SK-N-MC (cell line): ENCODE results near the gene MTUS2.

ENCODE experiments used
- DNase-seq: peaks from one replicate; pipeline ENCODE4 v3.0.0-alpha.2; 2011; ENCODE audit warnings: low read depth, low spot score
- H3K27ac ChIP-seq: fragments of 200-600 bp; sonication (generic); 2 replicates; pipeline ENCODE4 v1.5.1; 2016; ENCODE audit warnings: mixed run types
- H3K36me3 ChIP-seq: fragments of 200-600 bp; sonication (generic); 2 replicates; pipeline ENCODE4 v1.6.1; 2017; ENCODE audit warnings: antibody characterized with exemption, low read length, mixed read lengths; ENCODE audit not compliant: insufficient read depth
- H3K4me3 ChIP-seq: fragments of 200-600 bp; sonication (generic); 2 replicates; pipeline ENCODE4 v1.5.1; 2016
- H3K9ac ChIP-seq: fragments of 200-600 bp; sonication (generic); 2 replicates; pipeline ENCODE4 v1.8.0; 2017; ENCODE audit warnings: mixed run types, mixed read lengths; ENCODE audit not compliant: insufficient read length
- H3K9me3 ChIP-seq: fragments of 200-600 bp; sonication (generic); 2 replicates; pipeline ENCODE4 v1.6.1; 2017; ENCODE audit warnings: low read depth, mild to moderate bottlenecking, antibody characterized with exemption, low read length, moderate library complexity, mixed read lengths
- EZH2 ChIP-seq: fragments of 200-600 bp; sonication (generic); IDR thresholded peaks from one replicate; pipeline ENCODE4 v1.6.1; 2017; ENCODE audit warnings: antibody characterized with exemption
- FOXP2 ChIP-seq: optimal IDR thresholded peaks from 2 replicates; pipeline ENCODE3; 2011; ENCODE audit warnings: mild to moderate bottlenecking, moderate library complexity; ENCODE audit not compliant: insufficient read depth; ENCODE audit errors: extremely low read length, control extremely low read depth
- POLR2AphosphoS5 ChIP-seq: IDR thresholded peaks from 2 replicates; pipeline ENCODE4 v1.6.1; 2012; ENCODE audit warnings: mild to moderate bottlenecking, low read depth, low read length, borderline replicate concordance

The MTUS2 gene

GRCh38 chr13:29438769-29439168, 618.6 kb downstream of the MTUS2 start:
- Histone ChIP-seq H3K9ac (no peak overlapping the region), H3K36me3 (no peaks in the 10 kb centered on the region), H3K9me3 (no peaks in the 10 kb centered on the region)

GRCh38 chr13:29439601-29440388, 619.7 kb downstream of the MTUS2 start:
- H3K27ac ChIP-seq, result no peak overlapping the region
- H3K9me3 ChIP-seq, result no peaks in the 10 kb centered on the region
- DNase-seq, result no peak
- TF ChIP-seq POLR2AphosphoS5 (no peak), FOXP2 (no peak), EZH2 (no peak)
- no peaks in the 10 kb centered on the region for H3K36me3 ChIP-seq
- H3K4me3 ChIP-seq, result no peak overlapping the region
- H3K9ac ChIP-seq, result no peak overlapping the region

More at GRCh38 chr13:29438769-29439168, 618.6 kb downstream of the MTUS2 start:
- H3K27ac ChIP-seq, result no peak overlapping the region
- no peak overlapping the region for H3K4me3 ChIP-seq
- no peak for DNase-seq
- TF ChIP-seq EZH2, result no peak
- TF ChIP-seq FOXP2, result no peak
- no peak for TF ChIP-seq POLR2AphosphoS5

GRCh38 chr13:29441306-29441705, 621.2 kb downstream of the MTUS2 start:
- Histone ChIP-seq H3K27ac (no peak overlapping the region), H3K9me3 (no peaks in the 10 kb centered on the region), H3K4me3 (no peak overlapping the region), H3K36me3 (no peaks in the 10 kb centered on the region), H3K9ac (no peak overlapping the region)
- TF ChIP-seq EZH2 (no peak), POLR2AphosphoS5 (no peak), FOXP2 (no peak)
- DNase-seq, result no peak

- no peak for DNase-seq
- H3K9ac ChIP-seq, result no peak overlapping the region
- no peaks in the 10 kb centered on the region for H3K9me3 ChIP-seq
- no peak overlapping the region for H3K27ac ChIP-seq
- no peak overlapping the region for H3K4me3 ChIP-seq
- TF ChIP-seq POLR2AphosphoS5, result no peak
- H3K36me3 ChIP-seq, result no peaks in the 10 kb centered on the region
Observed at GRCh38 chr13:29446016-29446415, 625.9 kb downstream of the MTUS2 start.

- Histone ChIP-seq H3K36me3 (no peaks in the 10 kb centered on the region), H3K9me3 (no peaks in the 10 kb centered on the region), H3K4me3 (no peak overlapping the region), H3K9ac (no peak overlapping the region), H3K27ac (no peak overlapping the region)
- TF ChIP-seq POLR2AphosphoS5, result no peak
- no peak for TF ChIP-seq EZH2
- no peak for TF ChIP-seq FOXP2
- no peak for DNase-seq
Observed at GRCh38 chr13:29448174-29448573, 628.0 kb downstream of the MTUS2 start.

- no peak for DNase-seq
- Histone ChIP-seq H3K36me3 (no peaks in the 10 kb centered on the region), H3K27ac (no peak overlapping the region), H3K9me3 (no peaks in the 10 kb centered on the region), H3K9ac (no peak overlapping the region), H3K4me3 (no peak overlapping the region)
- TF ChIP-seq EZH2 (no peak), FOXP2 (no peak), POLR2AphosphoS5 (no peak)
Observed at GRCh38 chr13:29449726-29450125, 629.6 kb downstream of the MTUS2 start.

GRCh38 chr13:29451976-29452375, 631.8 kb downstream of the MTUS2 start:
- Histone ChIP-seq H3K36me3 (no peaks in the 10 kb centered on the region), H3K9me3 (no peaks in the 10 kb centered on the region), H3K9ac (no peak overlapping the region), H3K27ac (no peak overlapping the region), H3K4me3 (no peak overlapping the region)
- DNase-seq, result no peak
- TF ChIP-seq FOXP2, result no peak
- no peak for TF ChIP-seq EZH2
- no peak for TF ChIP-seq POLR2AphosphoS5

GRCh38 chr13:29452773-29453616, 632.9 kb downstream of the MTUS2 start:
- no peak overlapping the region for H3K4me3 ChIP-seq
- no peaks in the 10 kb centered on the region for H3K36me3 ChIP-seq
- H3K9ac ChIP-seq, result no peak overlapping the region
- no peaks in the 10 kb centered on the region for H3K9me3 ChIP-seq
- no peak for DNase-seq
- TF ChIP-seq POLR2AphosphoS5 (no peak), EZH2 (no peak), FOXP2 (no peak)
- no peak overlapping the region for H3K27ac ChIP-seq

GRCh38 chr13:29453617-29454011, 633.5 kb downstream of the MTUS2 start:
- TF ChIP-seq FOXP2, result no peak
- no peak for TF ChIP-seq EZH2
- no peak for TF ChIP-seq POLR2AphosphoS5
- no peak overlapping the region for H3K27ac ChIP-seq
- no peak for DNase-seq
- no peak overlapping the region for H3K9ac ChIP-seq
- no peaks in the 10 kb centered on the region for H3K9me3 ChIP-seq
- H3K4me3 ChIP-seq, result no peak overlapping the region
- no peaks in the 10 kb centered on the region for H3K36me3 ChIP-seq
